HEK293 (cell line): ENCODE results near the gene NSD1.

Source experiments
- GLI4 ChIP-seq: fragments of 450-650 bp; formaldehyde crosslinking; IDR thresholded peaks from 2 replicates; pipeline ENCODE4 v1.5.1; 2016; ENCODE audit warnings: missing biosample characterization, missing genetic modification characterization
- TCF7L2 ChIP-seq: IDR thresholded peaks from 2 replicates; pipeline ENCODE4 v1.6.1; 2011; ENCODE audit warnings: low read depth, mild to moderate bottlenecking, inconsistent platforms, low read length, moderate library complexity, borderline replicate concordance
- ZBTB21 ChIP-seq: fragments of 450-650 bp; formaldehyde crosslinking; IDR thresholded peaks from 2 replicates; pipeline ENCODE4 v1.5.1; 2017; ENCODE audit warnings: missing biosample characterization, missing genetic modification characterization
- ZNF10 ChIP-seq: fragments of 450-650 bp; formaldehyde crosslinking; IDR thresholded peaks from 2 replicates; pipeline ENCODE4 v1.5.1; 2017; ENCODE audit warnings: missing biosample characterization, missing genetic modification characterization
- ZNF16 ChIP-seq: fragments of 450-650 bp; formaldehyde crosslinking; IDR thresholded peaks from 2 replicates; pipeline ENCODE4 v1.5.1; 2016; ENCODE audit warnings: low read depth, missing biosample characterization, missing genetic modification characterization
- ZNF302 ChIP-seq: fragments of 450-650 bp; formaldehyde crosslinking; IDR thresholded peaks from 2 replicates; pipeline ENCODE4 v1.5.1; 2016; ENCODE audit warnings: missing biosample characterization, missing genetic modification characterization, low read depth
- ZNF518A ChIP-seq: fragments of 450-650 bp; formaldehyde crosslinking; conservative IDR thresholded peaks from 2 replicates; pipeline ENCODE4 v1.5.1; 2016; ENCODE audit warnings: low read depth, missing biosample characterization, missing genetic modification characterization
- ZNF664 ChIP-seq: fragments of 450-650 bp; formaldehyde crosslinking; IDR thresholded peaks from 2 replicates; pipeline ENCODE4 v1.5.1; 2016; ENCODE audit warnings: missing biosample characterization, missing genetic modification characterization
- ZNF670 ChIP-seq: fragments of 450-650 bp; formaldehyde crosslinking; IDR thresholded peaks from 2 replicates; pipeline ENCODE4 v1.5.1; 2016; ENCODE audit warnings: missing biosample characterization, missing genetic modification characterization, low read depth
- TF ChIP-seq, protein P1 (sequence below): fragments of 450-650 bp; formaldehyde crosslinking; IDR thresholded peaks from 2 replicates; pipeline ENCODE4 v1.5.1; 2016; ENCODE audit warnings: missing biosample characterization, missing genetic modification characterization
- TF ChIP-seq, protein P2 (sequence below): fragments of 450-650 bp; formaldehyde crosslinking; IDR thresholded peaks from 2 replicates; pipeline ENCODE4 v1.5.1; 2016; ENCODE audit warnings: missing biosample characterization, missing genetic modification characterization
- TF ChIP-seq, protein P3 (sequence below): fragments of 450-650 bp; formaldehyde crosslinking; IDR thresholded peaks from 2 replicates; pipeline ENCODE4 v1.5.1; 2016; ENCODE audit warnings: missing biosample characterization, missing genetic modification characterization
- TF ChIP-seq, protein P4 (sequence below): fragments of 450-650 bp; formaldehyde crosslinking; IDR thresholded peaks from 2 replicates; pipeline ENCODE4 v1.5.1; 2017; ENCODE audit warnings: missing biosample characterization, missing genetic modification characterization
- TF ChIP-seq, protein P5 (sequence below): fragments of 450-650 bp; formaldehyde crosslinking; IDR thresholded peaks from 2 replicates; pipeline ENCODE4 v1.5.1; 2016; ENCODE audit warnings: missing biosample characterization, missing genetic modification characterization

DNA sequence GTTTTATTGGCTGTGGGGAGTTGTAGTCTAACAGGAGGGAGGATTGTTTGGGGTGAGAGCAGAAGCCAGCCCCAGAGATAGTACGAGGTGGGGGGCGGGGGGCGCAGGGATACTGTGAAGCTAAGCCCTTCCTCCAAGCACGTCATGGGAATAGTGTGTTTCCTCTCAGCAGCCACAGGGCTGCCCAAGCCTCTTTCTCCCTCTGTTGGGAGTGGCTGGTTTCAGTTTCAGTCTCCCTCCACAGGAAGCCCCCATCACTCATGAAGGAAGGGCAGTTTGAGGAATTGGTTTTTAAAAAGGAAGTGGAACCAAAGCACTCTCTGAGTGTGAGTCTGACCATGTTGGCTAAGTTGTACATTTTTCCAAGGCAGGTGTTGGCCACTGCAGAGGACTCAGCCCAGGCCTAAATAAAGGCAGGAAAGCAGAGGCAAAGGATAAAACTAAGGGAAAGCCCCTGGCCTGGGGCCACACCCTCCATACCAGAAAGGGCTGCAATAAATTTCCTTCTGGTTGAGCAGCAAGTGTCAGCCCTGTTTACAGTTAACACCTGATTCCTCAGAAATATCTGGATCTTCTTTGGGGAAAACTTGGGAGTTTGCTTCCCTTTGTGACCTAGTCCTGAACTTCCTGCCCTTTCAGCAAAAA, 166.8 kb downstream of the NSD1 start:
- no peak for TF ChIP-seq ZNF16 (tag by site-specific recombination)
- TF ChIP-seq ZNF670 (tag by site-specific recombination): no peak
- no peak for TF ChIP-seq ZNF518A (tag by site-specific recombination)
- TF ChIP-seq, protein P1, sequence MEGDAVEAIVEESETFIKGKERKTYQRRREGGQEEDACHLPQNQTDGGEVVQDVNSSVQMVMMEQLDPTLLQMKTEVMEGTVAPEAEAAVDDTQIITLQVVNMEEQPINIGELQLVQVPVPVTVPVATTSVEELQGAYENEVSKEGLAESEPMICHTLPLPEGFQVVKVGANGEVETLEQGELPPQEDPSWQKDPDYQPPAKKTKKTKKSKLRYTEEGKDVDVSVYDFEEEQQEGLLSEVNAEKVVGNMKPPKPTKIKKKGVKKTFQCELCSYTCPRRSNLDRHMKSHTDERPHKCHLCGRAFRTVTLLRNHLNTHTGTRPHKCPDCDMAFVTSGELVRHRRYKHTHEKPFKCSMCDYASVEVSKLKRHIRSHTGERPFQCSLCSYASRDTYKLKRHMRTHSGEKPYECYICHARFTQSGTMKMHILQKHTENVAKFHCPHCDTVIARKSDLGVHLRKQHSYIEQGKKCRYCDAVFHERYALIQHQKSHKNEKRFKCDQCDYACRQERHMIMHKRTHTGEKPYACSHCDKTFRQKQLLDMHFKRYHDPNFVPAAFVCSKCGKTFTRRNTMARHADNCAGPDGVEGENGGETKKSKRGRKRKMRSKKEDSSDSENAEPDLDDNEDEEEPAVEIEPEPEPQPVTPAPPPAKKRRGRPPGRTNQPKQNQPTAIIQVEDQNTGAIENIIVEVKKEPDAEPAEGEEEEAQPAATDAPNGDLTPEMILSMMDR: peak; percentile 56
- TF ChIP-seq, protein P2, sequence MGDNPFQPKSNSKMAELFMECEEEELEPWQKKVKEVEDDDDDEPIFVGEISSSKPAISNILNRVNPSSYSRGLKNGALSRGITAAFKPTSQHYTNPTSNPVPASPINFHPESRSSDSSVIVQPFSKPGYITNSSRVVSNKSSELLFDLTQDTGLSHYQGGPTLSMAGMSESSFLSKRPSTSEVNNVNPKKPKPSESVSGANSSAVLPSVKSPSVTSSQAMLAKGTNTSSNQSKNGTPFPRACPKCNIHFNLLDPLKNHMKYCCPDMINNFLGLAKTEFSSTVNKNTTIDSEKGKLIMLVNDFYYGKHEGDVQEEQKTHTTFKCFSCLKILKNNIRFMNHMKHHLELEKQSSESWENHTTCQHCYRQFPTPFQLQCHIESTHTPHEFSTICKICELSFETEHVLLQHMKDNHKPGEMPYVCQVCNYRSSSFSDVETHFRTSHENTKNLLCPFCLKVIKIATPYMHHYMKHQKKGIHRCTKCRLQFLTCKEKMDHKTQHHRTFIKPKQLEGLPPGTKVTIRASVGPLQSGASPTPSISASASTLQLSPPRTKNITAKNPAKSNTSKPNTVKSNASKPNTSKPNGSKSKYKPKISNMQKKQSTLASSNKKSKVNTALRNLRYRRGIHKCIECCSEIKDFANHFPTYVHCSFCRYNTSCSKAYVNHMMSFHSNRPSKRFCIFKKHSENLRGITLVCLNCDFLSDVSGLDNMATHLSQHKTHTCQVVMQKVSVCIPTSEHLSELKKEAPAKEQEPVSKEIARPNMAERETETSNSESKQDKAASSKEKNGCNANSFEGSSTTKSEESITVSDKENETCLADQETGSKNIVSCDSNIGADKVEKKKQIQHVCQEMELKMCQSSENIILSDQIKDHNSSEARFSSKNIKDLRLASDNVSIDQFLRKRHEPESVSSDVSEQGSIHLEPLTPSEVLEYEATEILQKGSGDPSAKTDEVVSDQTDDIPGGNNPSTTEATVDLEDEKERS: no peak
- no peak for TF ChIP-seq ZNF10 (tag by site-specific recombination)
- TF ChIP-seq, protein P3, sequence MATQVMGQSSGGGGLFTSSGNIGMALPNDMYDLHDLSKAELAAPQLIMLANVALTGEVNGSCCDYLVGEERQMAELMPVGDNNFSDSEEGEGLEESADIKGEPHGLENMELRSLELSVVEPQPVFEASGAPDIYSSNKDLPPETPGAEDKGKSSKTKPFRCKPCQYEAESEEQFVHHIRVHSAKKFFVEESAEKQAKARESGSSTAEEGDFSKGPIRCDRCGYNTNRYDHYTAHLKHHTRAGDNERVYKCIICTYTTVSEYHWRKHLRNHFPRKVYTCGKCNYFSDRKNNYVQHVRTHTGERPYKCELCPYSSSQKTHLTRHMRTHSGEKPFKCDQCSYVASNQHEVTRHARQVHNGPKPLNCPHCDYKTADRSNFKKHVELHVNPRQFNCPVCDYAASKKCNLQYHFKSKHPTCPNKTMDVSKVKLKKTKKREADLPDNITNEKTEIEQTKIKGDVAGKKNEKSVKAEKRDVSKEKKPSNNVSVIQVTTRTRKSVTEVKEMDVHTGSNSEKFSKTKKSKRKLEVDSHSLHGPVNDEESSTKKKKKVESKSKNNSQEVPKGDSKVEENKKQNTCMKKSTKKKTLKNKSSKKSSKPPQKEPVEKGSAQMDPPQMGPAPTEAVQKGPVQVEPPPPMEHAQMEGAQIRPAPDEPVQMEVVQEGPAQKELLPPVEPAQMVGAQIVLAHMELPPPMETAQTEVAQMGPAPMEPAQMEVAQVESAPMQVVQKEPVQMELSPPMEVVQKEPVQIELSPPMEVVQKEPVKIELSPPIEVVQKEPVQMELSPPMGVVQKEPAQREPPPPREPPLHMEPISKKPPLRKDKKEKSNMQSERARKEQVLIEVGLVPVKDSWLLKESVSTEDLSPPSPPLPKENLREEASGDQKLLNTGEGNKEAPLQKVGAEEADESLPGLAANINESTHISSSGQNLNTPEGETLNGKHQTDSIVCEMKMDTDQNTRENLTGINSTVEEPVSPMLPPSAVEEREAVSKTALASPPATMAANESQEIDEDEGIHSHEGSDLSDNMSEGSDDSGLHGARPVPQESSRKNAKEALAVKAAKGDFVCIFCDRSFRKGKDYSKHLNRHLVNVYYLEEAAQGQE: no peak
- TF ChIP-seq, protein P4, sequence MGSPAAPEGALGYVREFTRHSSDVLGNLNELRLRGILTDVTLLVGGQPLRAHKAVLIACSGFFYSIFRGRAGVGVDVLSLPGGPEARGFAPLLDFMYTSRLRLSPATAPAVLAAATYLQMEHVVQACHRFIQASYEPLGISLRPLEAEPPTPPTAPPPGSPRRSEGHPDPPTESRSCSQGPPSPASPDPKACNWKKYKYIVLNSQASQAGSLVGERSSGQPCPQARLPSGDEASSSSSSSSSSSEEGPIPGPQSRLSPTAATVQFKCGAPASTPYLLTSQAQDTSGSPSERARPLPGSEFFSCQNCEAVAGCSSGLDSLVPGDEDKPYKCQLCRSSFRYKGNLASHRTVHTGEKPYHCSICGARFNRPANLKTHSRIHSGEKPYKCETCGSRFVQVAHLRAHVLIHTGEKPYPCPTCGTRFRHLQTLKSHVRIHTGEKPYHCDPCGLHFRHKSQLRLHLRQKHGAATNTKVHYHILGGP: no peak
- TF ChIP-seq GLI4 (tag by site-specific recombination): no peak
- no peak for TF ChIP-seq TCF7L2
- TF ChIP-seq, protein P5, sequence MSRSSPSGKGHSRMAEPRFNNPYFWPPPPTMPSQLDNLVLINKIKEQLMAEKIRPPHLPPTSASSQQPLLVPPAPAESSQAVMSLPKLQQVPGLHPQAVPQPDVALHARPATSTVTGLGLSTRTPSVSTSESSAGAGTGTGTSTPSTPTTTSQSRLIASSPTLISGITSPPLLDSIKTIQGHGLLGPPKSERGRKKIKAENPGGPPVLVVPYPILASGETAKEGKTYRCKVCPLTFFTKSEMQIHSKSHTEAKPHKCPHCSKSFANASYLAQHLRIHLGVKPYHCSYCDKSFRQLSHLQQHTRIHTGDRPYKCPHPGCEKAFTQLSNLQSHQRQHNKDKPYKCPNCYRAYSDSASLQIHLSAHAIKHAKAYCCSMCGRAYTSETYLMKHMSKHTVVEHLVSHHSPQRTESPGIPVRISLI (tag by site-specific recombination): no peak
- no peak for TF ChIP-seq ZNF664 (tag by site-specific recombination)
- no peak for TF ChIP-seq ZBTB21 (tag by site-specific recombination)
- no peak for TF ChIP-seq ZNF302 (tag by site-specific recombination)
